Measurements from ENCODE around the gene SH3PXD2B.

Gene SH3PXD2B

GRCh38 chr5:172303572-172304335 lies 150.6 kb downstream of the SH3PXD2B start:
- no peak for TF ChIP-seq REST (IDR thresholded peaks at IDR 0.05; ENCODE audit: insufficient replicate concordance, low read depth)
- TF ChIP-seq GABPA (IDR thresholded peaks at IDR 0.05; ENCODE audit: low read depth) = no peak
- Histone ChIP-seq H3K27me3 (ENCODE audit: insufficient read depth, poor library complexity, severe bottlenecking) (no peaks in the 10 kb centered on the region), H3K27ac (replicated peaks) (no peak overlapping the region), H3K4me3 (replicated peaks; ENCODE audit: insufficient read depth, low read length) (no peak overlapping the region)
- DNase-seq (ENCODE audit: low read depth in 1 of 2, low spot score in 1 of 2) = no peak

DNA sequence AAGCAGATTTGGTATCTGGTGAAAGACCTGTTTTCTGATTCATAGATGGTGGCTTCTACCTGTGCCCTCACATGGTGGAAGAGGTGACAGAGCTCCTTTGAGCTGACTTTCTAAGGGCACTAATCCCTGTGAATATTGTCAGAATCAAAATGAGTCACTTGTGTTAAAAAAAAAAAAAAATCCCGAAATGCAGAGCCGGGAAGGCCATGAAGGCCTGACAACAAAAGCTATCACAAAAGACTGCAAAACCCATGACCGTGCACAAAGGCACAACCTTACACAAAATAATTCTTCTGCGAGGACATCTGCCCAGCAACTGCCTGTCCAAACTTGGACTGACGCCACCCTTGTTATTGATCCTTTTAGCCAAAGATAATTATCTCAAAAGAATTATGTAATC lies 151.2 kb downstream of the SH3PXD2B start:
- DNase-seq (ENCODE audit: low read depth in 1 of 2, low spot score in 1 of 2) = no peak
- H3K27me3 ChIP-seq (ENCODE audit: insufficient read depth, poor library complexity, severe bottlenecking) = no peaks in the 10 kb centered on the region
- H3K27ac ChIP-seq (replicated peaks) = no peak overlapping the region
- TF ChIP-seq GABPA (IDR thresholded peaks at IDR 0.05; ENCODE audit: low read depth) (no peak), REST (IDR thresholded peaks at IDR 0.05; ENCODE audit: insufficient replicate concordance, low read depth) (no peak), SPI1 (IDR thresholded peaks at IDR 0.05; ENCODE audit: borderline replicate concordance, low read depth) (no peak), POLR2AphosphoS5 (IDR thresholded peaks at IDR 0.05; ENCODE audit: low read depth) (no peak)
- TF ChIP-seq, protein P1, sequence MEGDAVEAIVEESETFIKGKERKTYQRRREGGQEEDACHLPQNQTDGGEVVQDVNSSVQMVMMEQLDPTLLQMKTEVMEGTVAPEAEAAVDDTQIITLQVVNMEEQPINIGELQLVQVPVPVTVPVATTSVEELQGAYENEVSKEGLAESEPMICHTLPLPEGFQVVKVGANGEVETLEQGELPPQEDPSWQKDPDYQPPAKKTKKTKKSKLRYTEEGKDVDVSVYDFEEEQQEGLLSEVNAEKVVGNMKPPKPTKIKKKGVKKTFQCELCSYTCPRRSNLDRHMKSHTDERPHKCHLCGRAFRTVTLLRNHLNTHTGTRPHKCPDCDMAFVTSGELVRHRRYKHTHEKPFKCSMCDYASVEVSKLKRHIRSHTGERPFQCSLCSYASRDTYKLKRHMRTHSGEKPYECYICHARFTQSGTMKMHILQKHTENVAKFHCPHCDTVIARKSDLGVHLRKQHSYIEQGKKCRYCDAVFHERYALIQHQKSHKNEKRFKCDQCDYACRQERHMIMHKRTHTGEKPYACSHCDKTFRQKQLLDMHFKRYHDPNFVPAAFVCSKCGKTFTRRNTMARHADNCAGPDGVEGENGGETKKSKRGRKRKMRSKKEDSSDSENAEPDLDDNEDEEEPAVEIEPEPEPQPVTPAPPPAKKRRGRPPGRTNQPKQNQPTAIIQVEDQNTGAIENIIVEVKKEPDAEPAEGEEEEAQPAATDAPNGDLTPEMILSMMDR (IDR thresholded peaks at IDR 0.05; ENCODE audit: insufficient read depth, low read length) = no peak
- H3K4me3 ChIP-seq (replicated peaks; ENCODE audit: insufficient read depth, low read length) = no peak overlapping the region

DNA sequence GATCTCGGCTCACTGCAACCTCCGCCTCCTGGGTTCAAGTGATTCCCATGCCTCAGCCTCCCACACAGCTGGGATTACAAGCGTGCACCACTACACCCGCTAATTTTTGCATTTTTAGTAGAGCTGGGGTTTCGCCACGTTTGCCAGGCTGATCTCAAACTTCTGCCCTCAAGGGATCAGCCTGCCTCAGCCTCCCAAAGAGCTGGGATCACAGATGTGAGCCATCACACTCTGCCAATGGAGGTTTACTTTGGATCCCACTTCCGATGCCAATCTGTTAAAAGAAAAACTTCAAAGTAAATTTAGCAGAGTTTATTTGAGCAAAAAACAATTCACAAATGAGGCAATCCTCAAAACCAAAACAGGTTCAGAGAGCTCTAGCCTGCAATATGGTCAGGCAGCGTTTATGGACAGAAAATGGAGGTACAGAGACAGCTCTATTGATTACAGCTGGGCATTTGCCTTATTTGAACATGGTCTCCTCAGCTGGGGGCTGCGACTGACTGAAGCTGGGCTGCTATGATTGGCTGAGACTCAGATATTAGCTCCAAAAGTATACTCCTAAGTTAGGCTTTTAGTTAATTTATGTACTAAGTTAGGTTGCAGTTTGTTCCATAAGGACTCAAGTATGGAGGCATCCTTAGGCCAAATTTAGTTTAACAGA lies 152.1 kb downstream of the SH3PXD2B start:
- no peak overlapping the region for H3K4me3 ChIP-seq (replicated peaks; ENCODE audit: insufficient read depth, low read length)
- H3K27ac ChIP-seq (replicated peaks) = no peak overlapping the region
- DNase-seq (ENCODE audit: low read depth in 1 of 2, low spot score in 1 of 2) = no peak
- TF ChIP-seq POLR2AphosphoS5 (IDR thresholded peaks at IDR 0.05; ENCODE audit: low read depth) = no peak
- TF ChIP-seq, protein P1 (IDR thresholded peaks at IDR 0.05; ENCODE audit: insufficient read depth, low read length) = no peak
- no peak for TF ChIP-seq REST (IDR thresholded peaks at IDR 0.05; ENCODE audit: insufficient replicate concordance, low read depth)
- no peak for TF ChIP-seq SPI1 (IDR thresholded peaks at IDR 0.05; ENCODE audit: borderline replicate concordance, low read depth)
- no peak for TF ChIP-seq GABPA (IDR thresholded peaks at IDR 0.05; ENCODE audit: low read depth)
- no peaks in the 10 kb centered on the region for H3K27me3 ChIP-seq (ENCODE audit: insufficient read depth, poor library complexity, severe bottlenecking)
